Measurements from ENCODE around the gene PAPLN. TPM values are rescaled to one million over a fixed set of nuclear protein-coding genes. Genes with fewer than 3 reads are reported as not detected.
"Not testable (repeated sequence)": the region's sequence is repeated elsewhere in the genome, so short reads cannot be mapped to it uniquely, and the experiment has no call there.

PAPLN gene
- polyA plus RNA-seq, 1 donor (not counting 4 experiments of a cell fraction or from before 2014, with no cell fraction given), result 8.2 TPM

- Histone ChIP-seq H3K27ac (ENCODE audit: control insufficient read depth, insufficient read depth, low read length) (no peak overlapping the region), H3K36me3 (ENCODE audit: control insufficient read depth in 2 of 2, extremely low read depth in 1 of 2, insufficient read depth in 2 of 2, low read length in 2 of 2) (peaks cover 9 to 13% of the 10 kb centered on the region in 2 experiments), H3K79me2 (ENCODE audit: control insufficient read depth, insufficient read depth, low read length) (no peaks in the 10 kb centered on the region), H3K4me1 (ENCODE audit: control insufficient read depth, extremely low read depth, insufficient read depth, low read length) (no peaks in the 10 kb centered on the region), H3K27me3 (ENCODE audit: control insufficient read depth, extremely low read depth, insufficient read depth, low read length) (no peaks in the 10 kb centered on the region), H3K9me1 (ENCODE audit: control insufficient read depth, extremely low read depth, insufficient read depth, low read length) (no peaks in the 10 kb centered on the region), H3K4me3 (ENCODE audit: control insufficient read depth in 2 of 3, extremely low read depth in 1 of 3, insufficient read depth in 2 of 3, low read depth in 1 of 3, low read length in 3 of 3) (no peak overlapping the region), H2AFZ (ENCODE audit: control insufficient read depth, low read length) (no peak overlapping the region), H3K9ac (ENCODE audit: control insufficient read depth, extremely low read depth, insufficient read depth, low read length) (no peak overlapping the region), H3K4me2 (ENCODE audit: control insufficient read depth, extremely low read depth, insufficient read depth, low read depth, low read length) (no peak overlapping the region), H4K20me1 (ENCODE audit: control insufficient read depth, extremely low read depth, insufficient read depth, low read length) (no peaks in the 10 kb centered on the region), H3K9me3 (ENCODE audit: control insufficient read depth, low read depth, low read length) (no peaks in the 10 kb centered on the region)
- dilution Hi-C loops (cut with MboI; ENCODE audit: extremely low pct_ligation_motif_present, low sequenced_read_pairs), result no loop called here
- DNase-seq (ENCODE audit: low read depth, low spot score) (no peak), FAIRE-seq (no peak)
- TF ChIP-seq, protein P1, sequence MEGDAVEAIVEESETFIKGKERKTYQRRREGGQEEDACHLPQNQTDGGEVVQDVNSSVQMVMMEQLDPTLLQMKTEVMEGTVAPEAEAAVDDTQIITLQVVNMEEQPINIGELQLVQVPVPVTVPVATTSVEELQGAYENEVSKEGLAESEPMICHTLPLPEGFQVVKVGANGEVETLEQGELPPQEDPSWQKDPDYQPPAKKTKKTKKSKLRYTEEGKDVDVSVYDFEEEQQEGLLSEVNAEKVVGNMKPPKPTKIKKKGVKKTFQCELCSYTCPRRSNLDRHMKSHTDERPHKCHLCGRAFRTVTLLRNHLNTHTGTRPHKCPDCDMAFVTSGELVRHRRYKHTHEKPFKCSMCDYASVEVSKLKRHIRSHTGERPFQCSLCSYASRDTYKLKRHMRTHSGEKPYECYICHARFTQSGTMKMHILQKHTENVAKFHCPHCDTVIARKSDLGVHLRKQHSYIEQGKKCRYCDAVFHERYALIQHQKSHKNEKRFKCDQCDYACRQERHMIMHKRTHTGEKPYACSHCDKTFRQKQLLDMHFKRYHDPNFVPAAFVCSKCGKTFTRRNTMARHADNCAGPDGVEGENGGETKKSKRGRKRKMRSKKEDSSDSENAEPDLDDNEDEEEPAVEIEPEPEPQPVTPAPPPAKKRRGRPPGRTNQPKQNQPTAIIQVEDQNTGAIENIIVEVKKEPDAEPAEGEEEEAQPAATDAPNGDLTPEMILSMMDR (optimal IDR thresholded peaks at IDR 0.05 in 1 of 3, IDR thresholded peaks at IDR 0.05 in 1 of 3, conservative IDR thresholded peaks at IDR 0.05 in 1 of 3; ENCODE audit: extremely low read depth in 1 of 3, insufficient read depth in 2 of 3, low read length in 3 of 3), result no peak
- no peak for TF ChIP-seq EZH2 (IDR thresholded peaks at IDR 0.05; ENCODE audit: low read length)
Observed at GRCh38 chr14:73189651-73190050, 47.7 kb upstream of the PAPLN start.

- Histone ChIP-seq H2AFZ (ENCODE audit: control insufficient read depth, low read length) (no peak overlapping the region), H3K4me3 (ENCODE audit: control insufficient read depth in 2 of 3, extremely low read depth in 1 of 3, insufficient read depth in 2 of 3, low read depth in 1 of 3, low read length in 3 of 3) (no peak overlapping the region), H3K4me2 (ENCODE audit: control insufficient read depth, extremely low read depth, insufficient read depth, low read depth, low read length) (no peak overlapping the region), H3K9ac (ENCODE audit: control insufficient read depth, extremely low read depth, insufficient read depth, low read length) (no peak overlapping the region), H3K36me3 (ENCODE audit: control insufficient read depth in 2 of 2, extremely low read depth in 1 of 2, insufficient read depth in 2 of 2, low read length in 2 of 2) (peaks cover 12 to 17% of the 10 kb centered on the region in 2 experiments), H3K27ac (ENCODE audit: control insufficient read depth, insufficient read depth, low read length) (no peak overlapping the region), H3K9me1 (ENCODE audit: control insufficient read depth, extremely low read depth, insufficient read depth, low read length) (no peaks in the 10 kb centered on the region), H3K4me1 (ENCODE audit: control insufficient read depth, extremely low read depth, insufficient read depth, low read length) (no peaks in the 10 kb centered on the region), H4K20me1 (ENCODE audit: control insufficient read depth, extremely low read depth, insufficient read depth, low read length) (no peaks in the 10 kb centered on the region), H3K27me3 (ENCODE audit: control insufficient read depth, extremely low read depth, insufficient read depth, low read length) (no peaks in the 10 kb centered on the region), H3K9me3 (ENCODE audit: control insufficient read depth, low read depth, low read length) (no peaks in the 10 kb centered on the region), H3K79me2 (ENCODE audit: control insufficient read depth, insufficient read depth, low read length) (no peaks in the 10 kb centered on the region)
- no peak for FAIRE-seq
- dilution Hi-C loops (cut with MboI; ENCODE audit: extremely low pct_ligation_motif_present, low sequenced_read_pairs), result no loop called here
- no peak for TF ChIP-seq EZH2 (IDR thresholded peaks at IDR 0.05; ENCODE audit: low read length)
- TF ChIP-seq, protein P1 (optimal IDR thresholded peaks at IDR 0.05 in 1 of 3, IDR thresholded peaks at IDR 0.05 in 1 of 3, conservative IDR thresholded peaks at IDR 0.05 in 1 of 3; ENCODE audit: extremely low read depth in 1 of 3, insufficient read depth in 2 of 3, low read length in 3 of 3), result no peak
- DNase-seq (ENCODE audit: low read depth, low spot score), result no peak
Observed at GRCh38 chr14:73191441-73191840, 45.9 kb upstream of the PAPLN start.

- dilution Hi-C loops (cut with MboI; ENCODE audit: extremely low pct_ligation_motif_present, low sequenced_read_pairs), result not testable (repeated sequence)
Observed at GRCh38 chr14:73194306-73194705, 43.0 kb upstream of the PAPLN start.

More at GRCh38 chr14:73194306-73194705, 43.0 kb upstream of the PAPLN start:
- H3K27ac ChIP-seq (ENCODE audit: control insufficient read depth, insufficient read depth, low read length); H3K4me3 ChIP-seq (ENCODE audit: control insufficient read depth in 2 of 3, extremely low read depth in 1 of 3, insufficient read depth in 2 of 3, low read depth in 1 of 3, low read length in 3 of 3); H3K9me1 ChIP-seq (ENCODE audit: control insufficient read depth, extremely low read depth, insufficient read depth, low read length); H3K4me2 ChIP-seq (ENCODE audit: control insufficient read depth, extremely low read depth, insufficient read depth, low read depth, low read length); H3K9ac ChIP-seq (ENCODE audit: control insufficient read depth, extremely low read depth, insufficient read depth, low read length); H3K4me1 ChIP-seq (ENCODE audit: control insufficient read depth, extremely low read depth, insufficient read depth, low read length); H3K9me3 ChIP-seq (ENCODE audit: control insufficient read depth, low read depth, low read length); DNase-seq (ENCODE audit: low read depth, low spot score); FAIRE-seq; H3K79me2 ChIP-seq (ENCODE audit: control insufficient read depth, insufficient read depth, low read length); H2AFZ ChIP-seq (ENCODE audit: control insufficient read depth, low read length); H4K20me1 ChIP-seq (ENCODE audit: control insufficient read depth, extremely low read depth, insufficient read depth, low read length); H3K27me3 ChIP-seq (ENCODE audit: control insufficient read depth, extremely low read depth, insufficient read depth, low read length): not testable (repeated sequence)
- peaks cover 13 to 19% of the 10 kb centered on the region in 2 experiments for H3K36me3 ChIP-seq (ENCODE audit: control insufficient read depth in 2 of 2, extremely low read depth in 1 of 2, insufficient read depth in 2 of 2, low read length in 2 of 2)
